HG03521 (cell line): ENCODE results near the gene CIT.
A peak's percentile ranks its signal among the peaks of the same experiment; 100 is the strongest.

ENCODE experiments used
- ATAC-seq: cut with Tn5 transposase; IDR thresholded peaks from one replicate; pipeline ENCODE4 v1.9.1; 2021; ENCODE audit warnings: mild to moderate bottlenecking, moderate library complexity; ENCODE audit not compliant: unreplicated experiment

CIT gene

DNA sequence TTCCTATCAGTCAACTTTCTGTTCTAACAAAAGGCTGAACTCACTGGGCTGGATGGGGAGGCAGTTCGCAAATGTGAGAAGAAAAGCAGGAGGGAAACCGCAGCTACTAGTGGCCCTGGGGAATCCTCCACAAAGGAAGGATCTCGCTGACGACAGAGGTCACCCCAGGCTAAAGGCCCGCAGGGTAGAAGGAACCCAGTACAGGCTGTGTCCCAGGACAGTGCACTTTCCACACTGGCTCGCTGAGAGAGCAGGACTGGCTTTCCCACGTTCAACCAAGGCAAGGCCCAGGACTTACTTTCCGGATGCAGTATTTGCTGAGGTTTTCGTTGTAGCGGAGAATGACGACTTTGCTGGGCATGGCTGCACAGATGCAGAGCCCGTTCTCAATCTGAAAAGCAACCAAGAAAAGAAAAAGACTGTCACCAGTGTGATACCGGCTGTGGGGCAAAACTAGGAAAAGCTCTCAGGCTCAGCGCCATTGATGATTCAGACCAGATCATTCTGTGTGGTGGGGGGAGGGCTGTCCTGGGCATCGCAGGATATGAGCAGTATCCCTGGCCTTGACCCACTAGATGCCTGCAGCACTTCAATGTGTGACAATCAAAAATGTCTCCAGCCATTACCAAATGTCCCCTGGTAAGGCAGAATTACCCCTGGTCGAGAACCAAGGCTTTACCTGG, 172.9 kb downstream of the CIT start:
- no peak for ATAC-seq

DNA sequence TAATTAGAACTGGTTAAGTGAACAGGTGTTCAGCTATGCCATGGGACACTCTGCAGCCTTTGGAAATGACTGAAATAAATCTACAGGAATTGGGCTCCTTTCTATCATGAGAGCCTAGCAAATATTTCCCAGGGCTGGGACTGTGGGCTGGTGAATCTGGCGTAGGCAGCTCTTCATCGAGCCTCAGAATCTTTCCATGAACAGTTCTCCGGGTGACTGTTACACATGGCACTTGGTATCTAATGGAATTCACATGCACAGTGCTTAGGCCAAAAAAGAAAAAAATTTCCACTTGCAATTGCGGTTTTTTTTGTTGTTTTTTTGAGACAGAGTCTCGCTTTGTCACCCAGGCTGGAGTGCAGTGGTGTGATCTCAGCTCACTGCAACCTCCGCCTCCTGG, 177.0 kb downstream of the CIT start:
- no peak for ATAC-seq

DNA sequence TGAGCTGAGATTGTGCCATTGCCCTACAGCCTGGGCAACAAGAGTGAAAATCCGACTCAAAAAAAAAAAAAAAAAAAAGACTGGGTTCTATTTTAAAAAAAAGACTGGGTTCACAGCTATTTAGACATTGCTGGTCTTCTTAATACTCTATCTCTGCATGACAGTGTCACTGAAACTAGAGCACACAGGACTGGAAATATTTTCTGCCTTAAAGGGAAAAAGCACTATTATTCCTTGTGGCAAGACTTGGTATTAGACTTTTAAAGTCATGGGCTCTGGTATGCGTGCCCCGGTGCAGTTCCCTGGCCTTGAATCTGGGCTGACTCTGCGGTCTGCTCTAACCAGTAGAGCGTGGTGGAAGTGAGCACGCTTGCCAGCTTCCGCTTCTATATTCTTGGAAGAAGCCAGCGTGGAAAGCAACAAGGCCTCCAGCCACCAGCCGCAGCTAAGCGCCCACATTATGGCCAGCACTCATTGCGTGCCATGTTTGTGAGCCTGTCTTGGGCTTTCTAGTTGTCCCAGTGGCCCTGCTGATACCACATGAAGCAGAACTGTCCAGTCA, 177.8 kb downstream of the CIT start:
- no peak for ATAC-seq

DNA sequence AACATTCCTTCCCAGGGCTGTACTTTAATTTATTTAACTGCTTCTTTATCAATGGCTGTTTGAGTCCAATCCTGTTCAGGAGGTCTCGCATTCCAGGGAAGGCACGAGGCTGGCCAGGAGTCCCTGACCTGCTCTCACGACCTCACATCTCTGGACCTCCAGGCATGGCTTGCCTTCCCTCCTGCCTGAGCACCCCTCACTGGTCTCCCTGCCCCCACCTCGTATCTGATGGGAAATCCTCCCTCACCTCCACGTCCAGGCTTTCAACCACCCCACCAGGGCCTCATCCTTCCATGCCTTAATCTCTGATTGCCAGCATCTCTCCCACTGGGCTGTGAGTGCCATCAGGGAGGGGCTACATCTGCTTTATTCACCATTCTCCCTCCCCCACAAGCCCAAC, 180.2 kb downstream of the CIT start:
- no peak for ATAC-seq

DNA sequence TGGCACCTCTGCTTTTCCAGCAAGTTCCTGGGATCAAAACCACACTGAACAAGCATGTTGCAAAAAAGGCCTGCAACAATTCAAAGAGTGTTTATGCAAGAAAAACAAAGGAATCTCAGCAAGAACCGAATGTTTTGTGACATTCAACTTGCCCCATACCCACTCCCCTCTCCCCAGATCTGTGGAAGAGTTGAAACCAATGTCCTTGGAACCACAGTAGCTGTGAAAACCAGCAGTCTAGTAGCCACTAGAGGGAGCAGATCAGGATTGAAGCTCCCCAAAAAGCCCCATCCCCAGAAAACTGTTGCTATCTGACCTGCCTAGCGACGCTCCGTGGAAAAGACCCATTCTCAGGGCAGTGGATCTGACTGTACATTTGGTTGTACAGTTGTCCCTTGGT, 182.1 kb downstream of the CIT start:
- no peak for ATAC-seq

DNA sequence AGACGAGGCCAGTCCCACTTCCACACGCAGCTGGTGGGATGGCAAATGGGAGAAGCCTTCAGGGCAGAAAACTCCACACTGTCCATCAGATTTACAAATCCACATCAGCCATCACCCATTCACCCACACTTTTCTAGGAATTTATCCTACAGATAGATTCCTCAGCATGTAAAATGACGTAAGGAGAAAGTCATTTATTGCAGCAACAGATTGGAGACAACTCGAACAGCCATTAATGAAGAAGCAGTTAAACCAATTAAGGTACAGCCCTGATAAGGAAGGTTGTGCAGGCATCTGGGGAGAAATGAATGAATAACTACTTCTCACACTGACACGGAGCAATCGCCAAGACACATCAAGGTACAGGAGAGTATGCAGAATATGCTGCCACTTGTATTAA, 183.0 kb downstream of the CIT start:
- no peak for ATAC-seq

DNA sequence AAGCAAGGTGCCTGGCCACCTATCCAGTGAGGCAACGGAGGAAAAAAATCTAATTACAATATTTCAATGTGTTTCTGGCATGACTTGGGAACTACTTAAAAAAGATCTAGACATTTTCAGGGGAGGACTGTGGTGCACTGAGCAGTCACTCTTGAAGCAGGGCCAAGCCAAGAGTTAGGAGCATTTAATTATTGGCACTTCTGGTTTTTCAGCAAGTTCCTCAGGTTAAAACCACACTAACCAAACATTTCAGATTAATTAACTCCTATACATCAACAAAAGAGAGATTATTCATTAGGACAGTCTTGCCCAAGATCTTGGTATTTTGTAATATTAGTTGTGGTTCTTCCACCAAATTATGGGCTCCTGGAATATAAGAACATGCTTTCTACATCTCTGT, 183.6 kb downstream of the CIT start:
- ATAC-seq = no peak

DNA sequence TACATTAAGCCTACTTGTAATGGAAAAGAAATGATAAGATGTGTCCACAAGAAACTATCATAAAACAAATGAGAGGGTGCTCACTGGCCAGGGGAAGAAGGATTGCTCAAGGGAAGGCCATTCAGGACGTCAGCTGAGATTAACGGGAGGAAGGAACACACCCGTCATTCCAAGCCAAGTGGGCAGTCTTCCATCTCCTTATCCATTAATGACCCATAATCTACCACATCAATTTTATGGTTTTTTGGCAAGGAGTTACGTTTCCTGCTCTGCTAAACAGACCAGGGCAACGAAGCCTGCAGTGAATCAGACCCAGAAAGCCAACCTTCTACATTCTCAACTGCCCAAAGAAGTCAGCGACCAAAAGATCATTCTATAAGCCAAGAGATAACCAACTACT, 184.1 kb downstream of the CIT start:
- no peak for ATAC-seq

DNA sequence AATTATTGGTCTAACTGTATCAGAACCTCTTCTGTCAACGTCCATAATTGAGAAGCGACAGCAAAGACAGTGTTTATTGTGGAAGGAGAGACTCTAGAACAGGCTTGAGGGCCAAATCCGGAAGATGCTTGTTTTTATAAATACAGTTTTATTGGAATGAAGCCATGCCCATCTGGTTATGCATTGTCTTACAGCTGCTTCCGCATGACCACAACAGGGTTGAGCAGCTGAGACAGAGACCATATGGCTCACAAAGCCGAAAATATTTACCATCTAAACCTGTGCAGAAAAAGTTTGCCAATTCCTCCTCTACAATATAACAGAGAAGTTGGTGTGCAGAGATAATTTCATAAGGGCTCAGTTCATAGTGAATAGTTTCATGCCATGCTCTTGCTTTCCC, 184.7 kb downstream of the CIT start:
- no peak for ATAC-seq

DNA sequence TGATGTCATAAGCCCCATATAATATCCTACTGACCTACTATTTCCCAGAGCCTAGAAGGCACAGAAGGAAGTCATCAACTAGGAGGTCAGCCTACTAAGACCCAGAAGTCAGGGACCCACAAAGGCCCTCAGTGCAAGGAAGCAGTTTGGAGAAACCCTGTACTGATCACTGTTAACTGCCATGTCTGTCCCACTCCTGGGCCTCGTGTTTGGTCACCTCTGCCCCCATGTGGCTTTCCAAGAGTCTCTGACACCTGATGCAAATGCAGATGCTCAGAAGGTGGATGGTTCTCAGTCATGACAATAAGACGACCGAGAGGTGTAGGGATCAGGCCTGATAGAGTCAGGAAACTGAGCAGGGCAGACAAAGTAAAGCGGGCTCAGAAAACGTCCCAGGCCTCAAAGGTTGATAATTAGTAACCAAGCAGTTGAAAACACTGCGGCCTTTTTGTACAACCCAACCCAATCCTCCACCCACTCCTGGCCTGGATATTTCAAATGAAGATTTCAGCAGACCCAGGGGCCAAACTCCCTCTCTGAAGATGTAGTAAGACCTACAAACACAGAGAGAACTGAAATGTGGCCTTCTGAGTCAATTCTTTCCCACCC, 185.8 kb downstream of the CIT start:
- no peak for ATAC-seq

DNA sequence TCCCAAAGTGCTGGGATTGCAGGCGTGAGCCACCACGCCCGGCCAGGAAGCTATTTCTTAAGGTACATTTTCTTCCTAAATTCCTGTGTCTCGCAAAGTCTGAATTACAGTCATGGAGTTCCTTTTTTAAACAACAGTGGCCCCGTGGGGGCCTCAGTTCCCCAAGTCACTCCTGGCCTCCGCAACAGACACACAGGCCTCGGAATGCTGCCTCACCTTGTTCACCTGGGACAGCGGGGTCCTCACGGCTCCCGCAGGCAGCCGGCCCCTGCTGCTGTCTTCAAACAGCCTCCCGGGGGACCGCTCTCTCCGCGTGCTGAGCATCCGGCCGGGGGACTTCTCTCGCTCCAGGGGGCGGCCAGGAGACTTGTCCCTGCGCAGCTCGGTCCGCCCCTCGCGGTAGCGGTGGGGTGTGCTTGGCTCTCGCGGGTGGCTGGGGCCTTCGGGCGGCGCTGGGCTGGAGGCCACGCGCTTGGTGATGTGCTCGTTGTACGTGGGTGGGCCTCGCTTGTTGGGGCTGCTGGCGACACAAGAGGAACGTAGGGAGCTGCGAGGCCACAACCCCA, 187.1 kb downstream of the CIT start:
- ATAC-seq = no peak

DNA sequence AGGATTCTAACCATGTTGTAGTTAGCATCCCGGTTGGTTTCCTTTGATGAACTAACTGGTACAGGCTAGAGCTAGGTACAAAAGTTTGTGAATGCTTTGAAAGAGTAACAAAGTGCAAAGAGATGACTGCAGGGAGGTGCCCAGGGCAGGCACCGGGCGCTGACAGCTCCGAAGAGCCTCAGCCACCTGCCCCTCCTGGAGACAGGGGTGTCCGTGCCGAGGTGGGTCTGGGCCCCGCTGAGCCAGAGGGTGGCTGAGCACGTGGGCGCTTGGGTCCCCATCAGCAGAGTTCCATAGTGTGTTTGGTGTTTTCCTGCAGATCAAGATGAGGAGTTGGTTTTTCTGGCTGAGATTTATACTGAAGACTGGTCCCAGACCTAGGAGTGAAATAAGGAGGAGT, 189.2 kb downstream of the CIT start:
- no peak for ATAC-seq

DNA sequence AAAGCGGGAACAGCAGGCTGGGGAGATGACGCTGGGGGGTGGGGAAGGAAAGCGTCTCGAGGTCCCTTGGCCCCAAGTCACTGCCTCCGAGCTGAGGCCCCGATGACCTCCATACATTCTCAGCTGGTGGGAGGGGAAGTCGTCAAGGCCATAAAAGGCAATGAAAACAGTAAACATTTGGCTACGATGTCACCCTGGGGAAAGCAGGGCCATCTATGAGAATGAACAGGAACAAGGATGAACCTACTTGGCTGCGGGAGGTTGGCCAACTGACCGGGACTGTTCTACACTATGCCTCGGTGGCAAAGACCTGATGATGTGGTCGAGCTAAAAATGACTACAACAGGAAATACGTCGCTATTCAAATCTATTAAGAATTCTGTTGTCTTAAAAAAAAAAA, 189.7 kb downstream of the CIT start:
- no peak for ATAC-seq

DNA sequence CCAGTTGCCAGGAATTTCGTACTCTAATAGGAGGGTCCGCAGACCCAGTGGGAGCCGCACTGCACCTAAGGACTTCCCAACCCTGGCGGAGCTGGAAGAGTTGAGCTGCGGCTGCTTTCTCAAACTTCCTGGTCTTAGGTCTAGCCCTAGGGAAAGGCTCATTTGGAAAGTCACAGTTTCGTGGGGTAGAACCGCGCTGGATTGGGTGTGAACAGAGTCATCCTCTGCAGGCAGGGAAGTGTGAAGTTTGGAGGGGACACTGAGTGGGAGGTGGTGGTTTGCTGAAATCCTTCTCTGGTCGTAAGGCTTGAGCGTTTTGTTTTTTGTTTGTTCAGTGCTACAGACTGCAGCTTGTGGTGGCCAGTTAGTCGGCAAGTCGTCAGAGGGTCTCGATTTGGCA, 190.3 kb downstream of the CIT start:
- no peak for ATAC-seq

DNA sequence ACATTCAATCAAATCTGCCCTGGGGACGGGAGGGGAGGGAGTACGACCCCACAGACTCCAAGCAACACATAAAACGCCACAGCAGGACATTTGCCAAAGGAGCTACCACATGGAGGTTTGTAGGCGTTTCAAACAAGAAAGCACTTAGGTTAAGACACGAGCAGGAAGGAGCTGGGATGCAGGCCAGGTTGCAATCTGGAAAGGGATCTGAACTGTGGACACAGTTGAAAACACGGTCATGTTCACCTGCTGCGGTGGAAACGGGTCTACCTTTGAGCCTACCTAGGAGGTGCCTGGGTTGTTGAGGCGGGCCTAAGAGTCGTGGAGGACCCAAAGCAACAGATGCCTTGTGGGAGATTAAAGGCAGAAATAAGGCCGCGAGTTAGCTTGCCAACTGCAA, 190.8 kb downstream of the CIT start:
- ATAC-seq = no peak

DNA sequence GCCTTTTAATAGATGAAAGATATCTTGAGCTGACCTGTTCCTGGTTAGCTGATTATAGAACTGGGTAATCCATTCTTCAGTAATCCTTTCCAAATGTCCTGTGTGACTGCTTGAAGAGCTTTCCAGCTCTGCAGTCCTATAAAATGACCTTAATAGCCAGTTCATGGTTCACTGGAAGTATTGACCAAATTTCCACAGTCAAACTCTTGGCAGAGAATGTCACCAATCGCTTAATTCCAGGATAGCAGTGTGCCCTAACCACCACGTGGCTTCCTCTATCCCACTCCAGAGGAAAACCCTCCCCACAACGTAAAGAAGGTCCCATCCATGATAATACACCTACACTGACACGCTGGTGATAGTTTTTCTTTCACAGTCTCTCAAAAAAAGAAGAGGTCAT, 191.7 kb downstream of the CIT start:
- no peak for ATAC-seq

DNA sequence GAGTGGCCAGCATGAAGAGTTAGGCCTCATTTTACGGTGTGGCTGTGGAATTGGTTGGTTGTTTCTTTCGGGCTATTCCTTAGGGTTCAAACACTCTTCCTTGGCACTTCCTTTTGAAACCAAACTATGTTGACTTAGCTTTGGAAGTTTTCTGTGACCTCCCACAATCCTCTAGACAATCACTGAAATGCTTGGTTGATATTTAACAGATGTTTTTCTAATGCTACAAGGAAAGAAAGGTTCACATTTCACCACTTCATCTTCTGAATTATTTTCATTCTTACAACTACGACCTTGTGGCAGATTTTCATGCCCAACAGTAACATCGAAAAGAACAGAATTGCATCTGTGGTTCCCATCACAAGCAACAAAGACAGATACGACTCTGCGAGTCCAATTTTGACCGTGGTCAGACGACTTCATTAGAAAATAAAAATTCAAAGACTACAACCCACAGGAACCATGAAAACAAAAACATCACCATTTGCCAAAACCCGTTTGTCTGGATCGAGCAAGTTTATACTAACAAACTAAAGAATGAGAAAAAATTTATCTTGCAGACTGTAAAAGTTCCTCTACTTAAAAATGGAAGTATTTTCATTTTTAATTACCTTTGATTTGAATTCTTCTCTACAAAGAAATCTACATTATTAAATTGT, 192.3 kb downstream of the CIT start:
- no peak for ATAC-seq

DNA sequence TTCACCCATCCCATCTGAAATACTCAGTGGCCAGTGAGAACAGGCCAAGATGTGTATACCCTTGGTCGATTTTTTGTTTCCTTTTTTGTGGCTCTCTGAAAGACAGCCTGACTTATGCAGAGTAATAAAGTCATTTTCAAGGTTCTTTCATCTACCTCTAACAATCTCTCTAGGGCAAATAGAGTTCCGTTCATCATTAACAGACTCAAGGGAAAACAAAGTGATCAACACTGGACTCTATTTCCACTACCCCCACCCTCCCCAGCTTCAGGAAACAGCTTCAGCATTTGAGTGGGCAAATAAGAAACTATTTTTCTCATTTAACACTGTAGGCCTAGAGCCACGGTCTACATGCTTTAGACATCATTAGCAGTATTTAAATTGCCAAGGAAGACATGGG, 193.3 kb downstream of the CIT start:
- no peak for ATAC-seq

DNA sequence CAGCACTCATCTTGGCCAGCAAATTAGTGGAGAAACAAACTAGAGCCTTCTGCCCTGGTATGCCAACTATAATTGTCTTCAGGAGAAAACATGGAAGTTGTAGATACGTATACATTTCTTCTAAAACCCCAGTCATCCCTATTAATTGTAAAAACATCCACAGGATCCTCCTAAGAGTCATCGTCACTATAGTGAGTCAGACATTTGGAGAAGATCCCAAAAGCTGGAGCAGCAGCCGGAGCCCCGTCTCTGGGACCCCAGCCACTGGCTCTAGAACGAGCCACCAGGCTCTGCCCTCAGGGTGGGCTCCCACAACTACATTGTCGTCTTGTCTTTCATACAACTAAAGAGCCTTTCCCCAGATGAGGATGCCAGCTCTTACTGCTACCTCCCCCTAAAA, 193.7 kb downstream of the CIT start:
- no peak for ATAC-seq

DNA sequence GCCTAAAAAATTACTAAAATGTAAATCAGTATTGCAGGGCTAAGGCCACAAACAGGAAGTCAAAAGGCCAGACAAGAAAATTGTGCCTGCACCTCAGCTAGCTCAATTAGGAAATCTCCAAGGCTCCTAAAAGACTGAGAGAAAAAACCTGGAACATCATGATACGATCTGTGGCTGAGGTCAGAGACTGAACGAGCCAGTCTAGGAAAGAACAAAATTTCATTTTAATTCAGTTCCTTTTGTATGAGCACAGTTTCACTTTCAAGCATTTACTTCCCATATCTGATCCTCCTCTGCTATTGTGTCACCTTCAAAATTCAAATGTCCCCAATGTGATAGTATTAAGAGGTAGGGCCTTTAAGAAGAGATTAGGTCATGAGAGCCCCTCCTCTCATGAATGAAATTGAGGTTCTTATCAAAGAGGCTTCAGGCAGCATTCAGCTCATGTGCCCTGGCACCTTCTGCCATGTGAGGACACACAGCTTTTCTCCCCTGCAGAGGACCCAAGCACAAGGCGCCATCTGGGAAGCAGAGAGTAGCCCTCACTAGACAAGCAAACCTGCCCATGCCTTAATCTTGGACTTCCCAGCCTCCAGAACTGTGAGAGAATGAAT, 194.4 kb downstream of the CIT start:
- peak; percentile 37 for ATAC-seq
